GM12873 (cell line): Measurements from ENCODE around the gene ARFRP1.

Source experiments
- CTCF ChIP-seq: IDR thresholded peaks from 2 replicates; pipeline ENCODE4 v1.5.1; 2012; ENCODE audit warnings: low read depth, mild to moderate bottlenecking, moderate library complexity, low read length, control low read depth; ENCODE audit not compliant: insufficient read depth; ENCODE audit errors: missing control alignments

Gene ARFRP1

GRCh38 chr20:63737945-63738686 is 30.3 kb upstream of the ARFRP1 start:
- peak; percentile 10 for TF ChIP-seq CTCF

- no peak for TF ChIP-seq CTCF
Observed at GRCh38 chr20:63737695-63737944, 29.8 kb upstream of the ARFRP1 start.

GRCh38 chr20:63736893-63737694 is 29.3 kb upstream of the ARFRP1 start:
- peak; percentile 10 for TF ChIP-seq CTCF

- TF ChIP-seq CTCF: peak; percentile 4
Observed at GRCh38 chr20:63735859-63736718, 28.3 kb upstream of the ARFRP1 start, which contains the start of gene LIME1. TSS of gene LIME1 (plus strand) at chr20:63736664. CDS start at chr20:63737550, 886 bp downstream.

- no peak for TF ChIP-seq CTCF
Observed at GRCh38 chr20:63734946-63735858, 27.4 kb upstream of the ARFRP1 start.

GRCh38 chr20:63734111-63734945 is 26.6 kb upstream of the ARFRP1 start:
- no peak for TF ChIP-seq CTCF
